CMK (cell line): ENCODE data around the gene NR2F1.

Source experiments
- DNase-seq: peaks from one replicate; pipeline ENCODE4 v3.0.0-alpha.2; 2010; ENCODE audit warnings: low read depth

The NR2F1 gene

DNA sequence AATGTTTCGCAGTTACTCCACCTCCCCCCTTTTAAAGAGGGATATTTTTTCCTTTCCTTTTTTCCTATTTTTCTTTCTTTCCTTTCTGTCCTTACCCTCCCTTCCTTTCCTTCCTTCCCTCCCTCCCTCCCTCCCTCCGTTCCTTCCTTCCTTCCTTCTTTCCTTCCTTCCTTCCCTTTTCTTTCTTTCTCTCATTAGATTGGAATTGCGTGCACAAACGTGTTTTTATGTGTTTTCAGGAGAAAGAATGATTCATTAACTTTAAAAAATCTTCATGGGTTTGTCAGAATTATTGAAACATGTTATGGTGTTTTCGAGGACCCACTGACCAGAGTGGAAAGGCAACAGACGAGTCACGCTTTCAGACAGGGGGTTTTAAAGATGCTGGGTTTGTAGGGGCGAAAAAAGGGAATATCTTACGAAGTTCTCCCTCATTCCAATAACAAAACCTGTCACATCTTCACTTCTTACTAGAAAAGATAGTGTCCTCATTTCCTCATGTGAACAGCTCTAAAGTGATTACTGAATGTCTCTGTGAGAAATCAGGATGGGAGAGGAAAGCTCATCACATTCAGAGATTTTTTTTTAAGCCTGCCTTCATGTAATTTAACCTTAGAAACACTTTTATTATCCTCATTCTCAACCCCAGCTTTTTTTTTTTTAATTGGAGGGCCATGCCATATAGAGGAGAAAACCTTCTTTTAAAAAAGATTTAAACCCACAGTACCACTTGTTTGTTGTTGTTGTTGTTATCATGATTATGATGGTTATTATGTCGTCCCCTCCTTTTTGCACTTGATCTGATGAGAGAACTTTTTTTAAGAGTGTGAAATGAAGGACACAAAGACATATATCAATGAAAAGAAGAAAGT is 21.9 kb downstream of the NR2F1 start:
- no peak for DNase-seq

DNA sequence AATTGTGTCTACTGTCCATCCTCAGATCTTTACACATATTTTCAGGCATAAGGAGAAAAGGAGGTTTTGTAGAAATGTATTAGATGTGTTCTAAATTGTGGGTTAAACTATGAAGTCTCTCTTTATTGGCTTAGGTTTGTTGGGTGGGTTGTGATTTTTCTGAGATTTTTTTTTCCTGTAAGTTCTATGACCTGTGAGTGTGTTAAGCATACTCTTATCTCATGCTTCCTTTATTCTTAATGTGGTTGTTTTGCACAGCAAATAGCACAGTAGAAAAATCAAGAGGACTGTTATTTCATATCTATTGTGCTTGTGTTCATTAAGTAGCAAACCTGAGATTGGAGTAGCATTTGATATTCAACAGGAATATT is 23.3 kb downstream of the NR2F1 start:
- no peak for DNase-seq

DNA sequence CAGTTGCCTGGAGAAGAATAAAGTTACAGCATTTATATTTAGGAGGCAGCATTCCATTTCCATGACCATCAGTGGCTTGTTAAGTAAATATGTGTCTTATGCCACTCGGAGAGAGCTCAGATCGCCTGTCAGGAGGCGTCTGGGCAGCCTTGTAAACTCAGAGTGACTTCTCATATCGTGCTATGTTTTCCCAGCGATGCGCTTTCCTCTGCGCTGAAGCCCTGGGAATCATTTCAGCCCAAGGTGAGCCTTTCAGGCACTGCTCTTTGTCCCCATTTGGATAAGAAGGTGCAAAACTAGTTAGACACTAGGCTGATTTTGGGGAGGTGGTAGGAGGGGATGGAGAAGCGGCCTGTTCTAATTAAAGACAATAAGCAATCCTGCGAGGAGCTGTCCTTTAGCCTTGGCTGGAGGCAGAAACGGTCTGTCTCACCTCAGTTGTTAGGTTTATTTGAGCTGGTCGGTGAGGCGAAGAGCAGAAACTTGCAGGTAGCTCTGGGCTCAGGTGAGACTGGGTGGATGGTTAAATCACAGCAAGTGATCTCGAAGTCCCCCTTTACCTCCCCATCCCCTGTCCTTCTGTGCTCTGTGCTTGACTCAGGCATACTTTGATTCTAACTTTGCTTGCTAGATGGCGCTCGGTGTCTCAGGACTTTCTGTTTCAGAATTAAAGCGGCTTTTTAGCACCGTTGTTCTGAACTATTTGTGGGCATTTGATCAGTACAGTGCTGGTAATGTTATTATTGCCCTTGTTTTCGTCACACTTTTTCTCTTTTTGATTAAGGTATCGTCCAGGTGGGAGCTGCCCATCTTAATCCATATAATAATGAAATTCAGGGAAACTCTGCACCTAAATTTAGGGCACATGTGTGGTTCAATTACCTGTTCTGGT is 24.6 kb downstream of the NR2F1 start:
- DNase-seq, result no peak

DNA sequence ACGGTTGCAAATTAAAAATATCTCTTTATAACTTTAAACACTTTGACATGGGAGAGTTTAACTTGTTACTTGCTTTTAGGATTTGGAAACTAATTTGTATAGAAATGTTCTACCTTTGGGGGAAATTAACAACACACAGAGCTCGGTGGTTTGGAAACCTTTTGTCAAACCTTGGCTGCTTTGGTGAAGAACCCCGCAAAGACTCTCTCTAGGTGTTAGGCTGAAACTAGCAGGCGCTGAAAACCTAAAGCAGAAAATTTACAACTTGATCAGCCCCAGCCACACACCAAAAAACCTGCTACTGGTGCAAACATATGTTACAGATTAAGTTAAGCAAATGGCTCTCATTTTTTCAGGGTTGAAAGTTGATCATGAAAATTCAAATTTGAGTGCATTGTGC is 25.8 kb downstream of the NR2F1 start:
- no peak for DNase-seq

DNA sequence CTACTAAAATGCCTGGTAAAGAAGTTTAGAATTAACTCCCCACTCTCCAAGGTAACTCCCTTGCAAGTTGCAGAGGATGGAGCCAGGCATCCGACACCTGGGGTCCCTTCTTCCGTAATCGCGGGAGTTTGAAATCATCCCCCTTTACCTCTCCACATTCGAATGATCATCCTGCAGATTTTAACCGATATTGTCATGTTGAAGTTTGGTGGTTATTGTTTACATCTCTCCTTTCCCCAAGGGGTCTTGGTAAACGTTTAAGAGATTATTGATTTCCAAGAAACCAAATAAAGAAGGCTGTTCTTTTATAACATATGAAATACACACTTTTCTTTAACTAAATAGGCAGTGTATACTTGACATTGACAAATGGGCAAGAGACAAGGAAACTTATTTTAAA is 26.7 kb downstream of the NR2F1 start:
- DNase-seq, result no peak

DNA sequence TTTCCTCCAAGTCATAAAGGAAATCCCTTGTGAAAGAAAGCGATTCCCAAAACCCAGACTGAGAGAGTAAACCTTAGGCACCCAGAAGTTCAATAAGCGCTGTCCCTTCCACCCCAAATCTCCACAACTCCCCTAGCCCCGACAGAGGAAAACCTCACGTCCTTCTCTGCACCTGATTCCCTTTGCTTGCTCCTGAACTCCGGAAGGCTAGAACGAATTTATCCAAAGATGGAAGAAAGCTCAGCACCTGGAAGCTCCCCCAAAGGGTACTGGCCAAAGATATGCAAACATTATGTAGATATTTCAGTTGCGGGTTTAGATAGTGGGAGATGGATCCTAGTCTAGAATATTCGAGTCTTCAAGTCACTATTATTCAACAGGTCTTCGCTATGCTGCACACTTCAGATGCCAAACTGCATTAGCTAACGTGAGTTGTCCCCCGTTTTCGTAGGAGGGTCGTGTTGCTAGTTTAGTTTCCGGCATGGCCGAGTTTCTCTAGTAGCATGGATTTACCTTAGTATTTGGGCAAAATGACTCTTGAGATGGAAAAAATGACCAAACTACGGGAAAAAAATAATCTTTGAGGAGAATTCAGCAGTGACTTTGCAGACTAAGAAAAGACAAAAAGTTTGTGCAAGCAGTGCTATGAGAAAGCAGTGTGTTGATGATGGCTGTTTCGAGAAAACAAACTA is 27.7 kb downstream of the NR2F1 start:
- no peak for DNase-seq

DNA sequence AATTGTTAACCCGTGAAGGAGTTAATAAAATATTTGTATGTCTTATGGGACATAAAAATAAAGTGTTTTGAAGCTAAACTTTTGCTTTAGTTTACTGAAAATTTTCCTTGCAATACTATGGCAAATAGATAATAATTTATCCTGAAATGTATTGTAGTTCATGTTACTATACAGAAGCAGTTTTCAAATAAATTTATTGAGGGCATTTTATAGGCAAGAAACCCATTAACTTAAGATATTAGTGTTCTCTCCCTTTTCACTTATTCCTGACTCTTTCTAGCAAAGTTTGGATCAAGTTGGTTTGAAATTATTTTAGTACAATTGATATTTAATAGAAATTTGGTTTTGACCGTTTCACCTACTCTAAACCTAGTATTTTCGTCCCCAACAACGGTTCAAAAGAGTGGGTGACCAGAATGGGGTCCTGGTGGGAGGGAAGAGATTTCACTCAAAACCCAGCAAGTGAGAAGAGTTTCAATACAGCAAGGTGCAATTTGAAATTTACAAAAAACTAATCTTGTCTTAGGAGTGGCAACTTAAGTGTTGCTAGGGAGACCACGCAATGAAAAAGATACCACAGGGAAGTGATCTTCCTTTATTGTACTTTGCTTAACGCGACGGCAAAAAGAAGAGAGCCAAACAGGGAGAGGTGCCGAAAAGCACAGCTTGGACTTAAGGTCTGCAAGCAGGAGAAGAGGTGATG is 28.4 kb downstream of the NR2F1 start:
- no peak for DNase-seq

DNA sequence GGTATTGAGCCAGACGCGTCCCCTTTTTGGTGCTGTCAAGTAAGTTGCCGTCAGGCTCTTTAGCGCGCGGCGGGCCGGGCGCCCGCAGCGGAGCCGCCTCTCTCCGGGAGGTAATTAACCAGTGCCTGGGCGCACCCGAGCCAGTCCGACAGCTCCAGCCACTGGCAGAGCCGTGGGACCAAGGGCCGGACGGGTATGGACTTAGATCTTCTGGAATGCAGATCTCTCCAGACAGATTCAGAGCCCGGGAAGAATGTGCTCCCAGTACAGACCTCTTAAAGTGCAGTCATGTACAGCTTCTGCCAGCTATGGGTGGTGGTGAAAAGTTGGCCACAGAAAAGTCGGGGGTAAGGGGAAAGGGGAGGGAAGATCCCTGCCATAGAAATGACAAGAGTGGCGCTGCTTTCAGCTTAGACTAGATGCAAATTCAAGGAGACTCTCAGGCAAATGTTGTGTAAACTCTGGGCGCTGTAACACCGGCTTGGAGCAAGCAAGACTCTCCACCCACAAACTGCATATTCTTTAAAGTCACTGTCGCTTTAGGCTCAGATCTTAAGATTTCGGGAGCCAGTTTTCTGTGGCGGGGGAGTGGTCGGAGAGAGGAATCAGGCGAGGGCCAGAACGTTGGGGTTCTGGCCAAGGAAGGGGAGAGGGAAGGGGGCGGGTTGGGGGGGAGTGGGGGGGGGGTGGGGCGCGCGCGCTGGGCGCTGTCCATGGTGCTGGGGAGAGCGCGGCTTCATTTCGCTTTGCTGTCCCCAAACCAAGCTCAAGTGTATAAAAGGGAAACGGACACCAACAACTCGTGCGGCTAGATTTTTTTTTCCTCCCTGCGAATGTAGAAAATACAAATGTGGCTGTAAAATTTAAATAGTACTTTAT is 29.2 kb downstream of the NR2F1 start:
- DNase-seq, result no peak

DNA sequence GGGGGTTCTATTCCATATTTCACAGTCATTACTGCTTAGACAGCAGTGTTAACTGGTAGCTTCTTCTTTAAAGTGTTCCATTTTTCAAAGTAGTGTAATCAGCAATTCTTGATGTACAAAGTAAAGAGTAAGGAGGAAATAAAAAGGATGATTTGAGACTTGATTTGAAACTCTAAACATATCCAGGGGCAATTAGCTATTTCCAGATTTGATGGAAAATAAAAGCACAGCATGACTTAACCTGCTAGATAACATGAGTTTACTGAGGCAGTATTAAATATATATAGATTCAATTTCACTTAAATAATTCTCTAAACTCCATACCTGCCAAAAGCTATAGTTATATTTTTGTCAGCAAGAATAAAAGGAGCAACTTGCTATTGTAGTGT is 29.8 kb downstream of the NR2F1 start:
- DNase-seq, result no peak

DNA sequence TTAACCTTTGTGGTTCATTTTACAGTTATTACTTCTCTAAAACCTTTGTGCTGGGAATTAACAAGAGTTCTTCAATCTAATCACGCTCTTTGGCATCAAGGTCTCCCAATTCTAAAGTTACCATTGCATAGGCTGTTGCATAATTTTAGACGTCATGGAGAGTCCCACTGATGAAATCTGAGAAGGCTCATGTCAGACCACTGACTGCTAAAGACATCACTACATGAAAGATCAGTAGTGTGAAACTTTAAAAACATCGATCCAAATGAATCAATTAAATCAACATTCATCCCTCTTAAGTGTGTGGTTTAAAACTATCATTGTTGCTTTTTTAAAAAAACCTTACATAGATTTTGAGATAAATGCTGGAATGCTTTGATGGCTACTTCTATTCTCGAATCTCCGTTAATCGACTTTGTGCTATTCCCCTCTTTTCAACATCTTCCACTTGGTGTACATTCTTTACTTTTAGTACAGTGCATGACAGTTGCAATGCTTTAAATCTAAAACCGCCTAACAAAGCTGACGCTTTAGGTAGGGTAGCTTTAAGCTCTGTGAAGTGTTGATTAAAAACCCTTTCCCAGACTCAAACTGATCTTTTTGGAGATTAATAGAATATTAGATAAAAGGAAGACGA is 33.6 kb downstream of the NR2F1 start:
- DNase-seq, result no peak

DNA sequence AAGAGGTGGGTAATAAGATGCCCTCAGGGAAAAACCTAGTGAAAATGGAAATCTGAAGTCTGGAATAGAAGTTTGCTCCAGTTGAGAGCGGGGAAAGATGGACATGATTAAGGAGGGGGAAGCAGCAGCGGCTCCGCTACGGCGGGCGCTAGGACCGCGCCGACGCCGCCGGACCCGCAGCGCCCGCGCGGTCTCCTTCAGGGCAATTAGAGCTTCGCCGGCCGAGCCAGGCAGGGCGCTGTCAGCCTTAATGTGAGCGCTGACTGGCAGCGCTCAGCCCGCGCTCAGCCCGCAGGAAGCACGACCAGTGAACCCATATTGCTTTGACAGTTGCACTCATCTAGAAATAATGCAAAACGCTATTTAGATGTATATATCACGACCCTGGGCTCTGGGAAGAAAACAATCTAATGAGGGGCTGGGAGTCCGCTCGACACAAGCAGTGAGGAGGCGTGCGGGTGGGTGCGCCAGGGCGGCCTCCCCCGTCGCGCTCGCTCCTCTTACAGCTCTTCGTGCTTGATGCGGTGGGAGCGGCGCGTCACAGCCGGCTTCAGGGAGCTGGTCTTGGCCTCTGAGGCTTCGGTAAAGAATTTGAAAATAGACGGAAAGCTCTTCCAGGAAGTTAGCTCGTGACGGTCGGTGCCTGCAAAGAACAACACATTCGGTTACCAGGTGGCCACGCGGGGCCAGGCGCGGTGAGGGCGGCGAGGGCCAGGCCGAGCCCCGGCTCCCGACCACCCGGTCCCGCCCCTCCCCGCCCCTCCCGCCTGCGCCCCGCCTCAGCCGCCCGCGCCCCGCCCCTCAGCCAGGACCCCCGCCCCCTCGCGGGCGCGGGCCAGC is 37.7 kb downstream of the NR2F1 start:
- no peak for DNase-seq

DNA sequence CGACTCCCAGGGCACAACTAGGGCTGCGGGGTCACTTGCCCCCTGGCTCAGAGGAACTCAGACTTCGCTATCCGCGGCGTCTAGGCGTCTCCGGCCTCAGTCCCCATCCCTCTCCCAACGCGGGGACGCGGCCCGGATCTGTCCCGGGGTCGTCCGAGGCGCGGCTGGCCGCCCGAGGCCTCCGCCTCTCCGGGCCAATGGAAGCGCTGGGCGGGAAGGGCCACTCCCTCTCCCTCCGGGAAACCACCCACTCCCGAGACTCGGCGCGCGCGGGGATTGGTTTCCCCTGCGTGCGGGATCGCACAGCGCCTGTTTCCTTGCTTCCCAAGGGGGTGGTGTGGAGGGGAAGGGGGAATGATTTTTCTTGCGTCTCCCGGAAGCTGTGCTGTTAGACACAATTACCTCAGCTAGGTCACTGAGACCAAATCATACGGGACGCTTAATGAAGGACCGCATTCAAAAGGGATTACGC is 38.3 kb downstream of the NR2F1 start:
- DNase-seq, result no peak

DNA sequence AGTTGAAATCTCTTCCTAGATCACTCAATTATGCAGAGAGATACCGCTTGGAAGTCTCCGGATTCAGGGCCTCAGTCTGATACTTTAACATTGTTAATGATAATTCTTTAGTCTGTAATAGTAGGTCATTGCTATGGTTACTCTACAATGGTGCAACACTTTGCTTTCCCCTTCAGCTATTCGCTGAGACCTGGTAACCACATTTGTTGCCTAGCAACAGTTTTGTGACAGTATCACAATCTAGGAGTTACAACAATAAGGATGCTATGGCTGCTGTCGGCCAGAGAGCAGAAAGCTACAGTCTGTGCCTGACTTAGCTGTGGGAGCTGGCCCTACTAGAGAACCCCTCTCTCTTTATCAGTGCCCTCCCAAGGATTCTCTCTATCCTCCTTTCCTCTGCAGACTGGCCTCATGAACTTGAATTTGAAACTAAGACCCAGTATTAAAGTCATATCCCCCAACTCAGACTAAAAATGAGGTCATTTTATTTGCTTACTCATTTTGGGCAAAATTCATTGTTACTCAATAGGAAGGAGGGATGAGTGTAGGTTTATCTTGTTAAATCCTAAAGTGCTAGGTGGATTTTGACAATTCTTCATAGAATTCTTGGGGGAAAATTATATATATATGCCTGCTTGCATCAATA is 39.3 kb downstream of the NR2F1 start:
- no peak for DNase-seq

DNA sequence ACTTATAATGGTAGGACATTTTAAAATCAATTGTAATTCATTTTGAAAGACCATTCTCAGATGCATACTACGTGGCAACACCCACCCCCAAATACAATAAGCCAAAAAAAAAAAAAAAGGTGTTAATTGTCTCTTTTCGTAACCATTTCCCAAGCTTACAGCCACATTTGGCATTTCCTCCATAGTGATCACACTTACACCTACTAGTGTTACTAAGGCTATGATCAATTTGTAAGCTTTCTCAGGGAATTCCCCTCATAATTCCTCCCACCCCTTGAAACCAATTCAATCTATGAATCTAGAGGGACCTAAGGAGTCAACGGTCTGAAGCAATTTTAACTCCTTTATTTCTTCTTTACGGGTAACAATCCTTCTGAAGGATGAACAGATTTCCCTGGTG is 40.1 kb downstream of the NR2F1 start:
- DNase-seq, result no peak

DNA sequence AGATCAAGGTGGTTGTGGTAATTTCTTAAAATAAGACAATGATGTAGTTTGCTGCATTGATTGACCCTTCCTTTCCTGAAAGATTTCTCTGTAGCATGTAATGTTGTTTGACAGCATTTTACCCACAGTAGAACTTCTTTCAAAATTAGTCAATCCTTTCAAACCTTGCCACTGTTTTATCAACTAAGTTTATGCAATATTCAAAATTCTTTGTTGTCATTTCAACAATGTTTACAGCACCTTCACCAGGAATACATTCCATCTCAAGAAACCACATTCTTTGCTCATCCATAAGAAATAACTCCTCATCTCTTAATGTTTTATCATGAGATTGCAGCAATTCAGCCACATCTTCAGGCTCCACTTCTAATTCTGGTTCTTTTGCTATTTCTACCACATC is 43.8 kb downstream of the NR2F1 start:
- DNase-seq, result no peak

DNA sequence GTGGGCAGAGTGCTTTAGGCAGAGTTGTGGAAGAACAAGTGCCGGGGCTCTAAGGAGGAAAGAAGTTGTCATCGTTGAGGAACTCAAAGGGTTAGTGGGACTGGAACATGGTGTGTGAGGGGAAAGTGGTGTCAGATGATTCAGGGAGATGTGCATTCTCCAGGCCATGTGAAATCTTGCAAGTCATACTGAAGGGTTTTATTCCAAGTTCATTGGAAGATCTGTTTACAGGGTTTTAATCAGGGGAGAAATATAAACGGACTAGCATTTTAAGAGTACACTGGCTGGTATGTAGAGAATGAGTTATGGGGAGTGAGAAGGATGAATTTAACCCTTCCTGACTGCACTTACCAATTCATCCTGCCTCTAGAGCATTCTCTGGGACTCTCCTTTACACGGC is 49.3 kb downstream of the NR2F1 start:
- DNase-seq, result no peak

DNA sequence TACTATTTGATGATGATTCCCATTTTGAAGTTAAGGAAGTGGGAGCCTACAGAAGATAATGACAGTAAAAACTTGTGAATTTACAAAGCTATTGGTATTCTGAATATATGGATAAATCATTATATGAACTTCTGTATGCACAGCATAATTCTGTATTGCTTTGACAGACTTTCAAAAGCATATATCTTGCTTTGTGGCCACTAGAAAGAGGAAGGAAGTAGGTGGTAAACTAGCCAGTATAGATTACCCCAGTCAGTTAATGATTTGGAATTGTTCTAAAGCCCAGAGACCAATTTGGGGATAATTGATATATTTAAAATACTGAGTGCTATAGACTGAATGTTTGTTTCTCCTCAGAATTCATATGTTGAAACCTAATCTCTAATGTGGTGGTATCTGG is 53.0 kb downstream of the NR2F1 start:
- no peak for DNase-seq

DNA sequence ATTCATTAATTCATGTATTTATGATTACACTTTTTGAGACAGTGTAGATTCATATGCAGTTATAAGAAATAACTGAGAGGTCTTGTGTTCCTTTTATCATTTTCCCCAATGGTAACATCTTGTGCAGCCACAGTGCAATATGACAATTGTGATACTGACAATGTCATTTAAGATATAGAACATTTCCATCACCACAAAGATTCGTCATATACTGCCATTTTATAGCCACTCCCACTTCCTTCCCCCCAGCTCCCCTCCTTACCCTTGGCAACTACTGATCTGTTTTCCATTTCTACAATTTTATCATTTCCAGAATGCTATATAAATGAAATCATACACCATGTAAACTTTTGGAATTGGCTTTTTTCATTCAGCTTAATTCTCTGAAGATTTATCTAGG is 53.8 kb downstream of the NR2F1 start:
- no peak for DNase-seq

DNA sequence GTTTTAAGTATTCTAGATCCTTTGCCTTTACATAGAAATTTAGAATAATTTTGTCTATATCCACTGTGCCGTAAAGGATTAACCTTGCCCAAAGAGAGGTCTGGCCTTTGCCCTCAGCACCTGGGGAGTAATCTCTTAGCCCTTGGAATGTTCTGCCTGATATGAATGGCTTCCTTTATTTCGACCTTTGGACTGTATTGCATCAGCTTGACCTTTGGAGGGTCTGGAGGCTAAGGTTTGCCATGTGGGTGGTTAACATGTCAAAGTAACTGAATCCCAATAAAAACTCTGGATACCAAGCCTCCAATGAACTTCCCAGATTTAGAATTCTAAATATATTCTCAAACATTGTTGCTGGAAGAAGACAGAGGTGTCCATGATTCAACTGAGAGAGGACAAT is 54.7 kb downstream of the NR2F1 start:
- no peak for DNase-seq
